Chondrocyte (in vitro differentiated cells): ENCODE results near the gene AGGF1. TPM values are rescaled to one million over a fixed set of nuclear protein-coding genes. Genes with fewer than 3 reads are reported as not detected.
A peak's percentile ranks its signal among the peaks of the same experiment; 100 is the strongest.

Experiments
- DNase-seq: peaks from one replicate; pipeline ENCODE4 v3.0.0; 2021; ENCODE audit warnings: mixed read lengths, low spot score
- H3K27ac Mint-ChIP-seq: one replicate; pipeline ENCODE4 v1.8.0; 2021; ENCODE audit warnings: mild to moderate bottlenecking, moderate library complexity, mixed read lengths; ENCODE audit not compliant: unreplicated experiment
- H3K27me3 Mint-ChIP-seq: 2 replicates; pipeline ENCODE4 v1.8.0; 2021; ENCODE audit warnings: low read depth, mixed read lengths
- H3K36me3 Mint-ChIP-seq: 2 replicates; pipeline ENCODE4 v1.8.0; 2021; ENCODE audit warnings: low read depth, mixed read lengths
- H3K4me1 Mint-ChIP-seq: 2 replicates; pipeline ENCODE4 v1.8.0; 2021; ENCODE audit warnings: low read depth, mild to moderate bottlenecking, mixed read lengths
- H3K4me3 Mint-ChIP-seq: one replicate; pipeline ENCODE4 v1.8.0; 2021; ENCODE audit warnings: mild to moderate bottlenecking, moderate library complexity, mixed read lengths; ENCODE audit not compliant: unreplicated experiment
- H3K9me3 Mint-ChIP-seq: 2 replicates; pipeline ENCODE4 v1.8.0; 2021; ENCODE audit warnings: low read depth, mixed read lengths
- CTCF ChIP-seq: fragments of 200-600 bp; sonication (generic); IDR thresholded peaks from 2 replicates; pipeline ENCODE4 v1.5.0; 2021; ENCODE audit warnings: antibody characterized with exemption, mild to moderate bottlenecking, moderate library complexity
- total RNA-seq: library from RNA; stranded (reverse); gene quantifications from 3 replicates; pipeline ENCODE4 v1.2.1, GENCODE V29; 2021

The AGGF1 gene
- total RNA-seq, 1 donor from 2014 or later: 17.4 TPM

- peaks cover 33% of the 10 kb centered on the region for H3K4me1 Mint-ChIP-seq
- H3K27me3 Mint-ChIP-seq: no peaks in the 10 kb centered on the region
- peaks cover 6% of the 10 kb centered on the region for H3K36me3 Mint-ChIP-seq
- H3K27ac Mint-ChIP-seq: peak overlapping the region; percentile 99
- TF ChIP-seq CTCF: no peak
- DNase-seq: no peak
- H3K4me3 Mint-ChIP-seq: peak overlapping the region; percentile 89
- H3K9me3 Mint-ChIP-seq: no peaks in the 10 kb centered on the region
These were observed 57.5 kb downstream of the AGGF1 start for GRCh38 chr5:77087484-77088261.

- Mint-ChIP-seq H3K4me1 (no peaks in the 10 kb centered on the region), H3K4me3 (no peak overlapping the region), H3K9me3 (no peaks in the 10 kb centered on the region), H3K36me3 (peaks cover 11% of the 10 kb centered on the region), H3K27me3 (no peaks in the 10 kb centered on the region), H3K27ac (no peak overlapping the region)
- DNase-seq: no peak
- no peak for TF ChIP-seq CTCF
These were observed 65.0 kb downstream of the AGGF1 start for GRCh38 chr5:77095189-77095588.

GRCh38 chr5:77101298-77101697 lies 71.1 kb downstream of the AGGF1 start:
- no peak for DNase-seq
- no peak for TF ChIP-seq CTCF
- Mint-ChIP-seq H3K27ac (no peak overlapping the region), H3K4me1 (peaks cover 7% of the 10 kb centered on the region), H3K27me3 (no peaks in the 10 kb centered on the region), H3K4me3 (no peak overlapping the region), H3K9me3 (peaks cover 6% of the 10 kb centered on the region), H3K36me3 (peaks cover 10% of the 10 kb centered on the region)

- H3K4me3 Mint-ChIP-seq: no peak overlapping the region
- TF ChIP-seq CTCF: no peak
These were observed 72.3 kb downstream of the AGGF1 start for GRCh38 chr5:77102549-77102948.

GRCh38 chr5:77103457-77103856 lies 73.3 kb downstream of the AGGF1 start:
- Mint-ChIP-seq H3K4me1 (peaks cover 7% of the 10 kb centered on the region), H3K36me3 (peaks cover 10% of the 10 kb centered on the region), H3K27ac (no peak overlapping the region), H3K4me3 (no peak overlapping the region), H3K27me3 (no peaks in the 10 kb centered on the region), H3K9me3 (peaks cover 6% of the 10 kb centered on the region)
- DNase-seq: no peak
- TF ChIP-seq CTCF: no peak

More at GRCh38 chr5:77102549-77102948, 72.3 kb downstream of the AGGF1 start:
- no peak for DNase-seq
- Mint-ChIP-seq H3K27me3 (no peaks in the 10 kb centered on the region), H3K9me3 (peaks cover 6% of the 10 kb centered on the region), H3K4me1 (peaks cover 7% of the 10 kb centered on the region), H3K27ac (no peak overlapping the region), H3K36me3 (peaks cover 10% of the 10 kb centered on the region)
